ENCODE data around the gene SLC26A1. TPM values are rescaled to one million over a fixed set of nuclear protein-coding genes. Genes with fewer than 3 reads are reported as not detected.

Gene SLC26A1
- total and polyA plus RNA-seq, 2 of the 13 experiments (the other 11 are each of a cell fraction or from before 2014, with no cell fraction given) = 5.4 to 22.9 TPM

DNA sequence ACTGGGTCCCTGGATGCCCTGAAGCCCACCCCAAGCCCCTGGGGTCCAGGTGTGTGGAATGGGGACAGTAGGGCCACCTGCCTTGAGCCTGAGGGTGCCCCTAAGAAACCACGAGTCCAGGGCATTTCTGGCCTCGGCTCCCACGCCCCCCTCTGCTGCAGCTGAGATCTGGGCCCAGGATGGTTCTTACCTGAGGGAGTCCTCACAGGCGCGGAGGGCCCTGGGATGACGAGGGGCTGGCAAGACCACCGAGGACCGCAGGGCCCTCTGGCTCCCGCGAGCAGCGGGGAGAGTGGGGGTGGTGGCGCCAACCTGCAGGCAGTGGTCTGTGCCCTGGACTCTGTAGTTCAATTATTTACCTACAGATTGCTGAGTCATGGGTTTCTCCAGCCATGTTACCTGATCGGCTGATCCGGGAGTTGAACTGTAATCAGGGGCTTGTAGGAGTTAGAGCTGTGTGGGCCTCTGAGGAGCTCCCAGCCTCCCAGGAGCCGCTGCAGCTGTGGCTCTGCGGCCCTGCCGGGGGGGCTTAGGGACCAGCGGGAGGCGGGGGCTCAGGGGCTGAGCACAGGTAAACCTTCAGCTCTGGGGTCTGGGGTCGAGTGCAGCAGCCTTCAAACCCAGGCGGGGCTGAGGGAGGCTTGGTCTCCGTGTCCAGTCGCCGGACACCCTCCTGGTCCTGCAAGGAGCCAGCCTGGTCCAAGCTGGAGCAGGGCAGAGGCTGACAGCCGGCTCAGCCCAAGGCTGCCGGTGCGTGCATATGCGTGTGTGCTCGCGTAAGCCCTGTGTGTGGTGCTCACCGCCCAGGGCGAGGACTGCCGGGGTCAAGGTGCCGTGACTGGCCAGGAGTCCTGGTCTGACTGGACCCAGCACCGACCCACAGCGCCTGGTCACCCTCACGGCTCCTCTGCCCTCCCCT, at the start of gene SLC26A1 (continued):
- TF ChIP-seq, protein P1, sequence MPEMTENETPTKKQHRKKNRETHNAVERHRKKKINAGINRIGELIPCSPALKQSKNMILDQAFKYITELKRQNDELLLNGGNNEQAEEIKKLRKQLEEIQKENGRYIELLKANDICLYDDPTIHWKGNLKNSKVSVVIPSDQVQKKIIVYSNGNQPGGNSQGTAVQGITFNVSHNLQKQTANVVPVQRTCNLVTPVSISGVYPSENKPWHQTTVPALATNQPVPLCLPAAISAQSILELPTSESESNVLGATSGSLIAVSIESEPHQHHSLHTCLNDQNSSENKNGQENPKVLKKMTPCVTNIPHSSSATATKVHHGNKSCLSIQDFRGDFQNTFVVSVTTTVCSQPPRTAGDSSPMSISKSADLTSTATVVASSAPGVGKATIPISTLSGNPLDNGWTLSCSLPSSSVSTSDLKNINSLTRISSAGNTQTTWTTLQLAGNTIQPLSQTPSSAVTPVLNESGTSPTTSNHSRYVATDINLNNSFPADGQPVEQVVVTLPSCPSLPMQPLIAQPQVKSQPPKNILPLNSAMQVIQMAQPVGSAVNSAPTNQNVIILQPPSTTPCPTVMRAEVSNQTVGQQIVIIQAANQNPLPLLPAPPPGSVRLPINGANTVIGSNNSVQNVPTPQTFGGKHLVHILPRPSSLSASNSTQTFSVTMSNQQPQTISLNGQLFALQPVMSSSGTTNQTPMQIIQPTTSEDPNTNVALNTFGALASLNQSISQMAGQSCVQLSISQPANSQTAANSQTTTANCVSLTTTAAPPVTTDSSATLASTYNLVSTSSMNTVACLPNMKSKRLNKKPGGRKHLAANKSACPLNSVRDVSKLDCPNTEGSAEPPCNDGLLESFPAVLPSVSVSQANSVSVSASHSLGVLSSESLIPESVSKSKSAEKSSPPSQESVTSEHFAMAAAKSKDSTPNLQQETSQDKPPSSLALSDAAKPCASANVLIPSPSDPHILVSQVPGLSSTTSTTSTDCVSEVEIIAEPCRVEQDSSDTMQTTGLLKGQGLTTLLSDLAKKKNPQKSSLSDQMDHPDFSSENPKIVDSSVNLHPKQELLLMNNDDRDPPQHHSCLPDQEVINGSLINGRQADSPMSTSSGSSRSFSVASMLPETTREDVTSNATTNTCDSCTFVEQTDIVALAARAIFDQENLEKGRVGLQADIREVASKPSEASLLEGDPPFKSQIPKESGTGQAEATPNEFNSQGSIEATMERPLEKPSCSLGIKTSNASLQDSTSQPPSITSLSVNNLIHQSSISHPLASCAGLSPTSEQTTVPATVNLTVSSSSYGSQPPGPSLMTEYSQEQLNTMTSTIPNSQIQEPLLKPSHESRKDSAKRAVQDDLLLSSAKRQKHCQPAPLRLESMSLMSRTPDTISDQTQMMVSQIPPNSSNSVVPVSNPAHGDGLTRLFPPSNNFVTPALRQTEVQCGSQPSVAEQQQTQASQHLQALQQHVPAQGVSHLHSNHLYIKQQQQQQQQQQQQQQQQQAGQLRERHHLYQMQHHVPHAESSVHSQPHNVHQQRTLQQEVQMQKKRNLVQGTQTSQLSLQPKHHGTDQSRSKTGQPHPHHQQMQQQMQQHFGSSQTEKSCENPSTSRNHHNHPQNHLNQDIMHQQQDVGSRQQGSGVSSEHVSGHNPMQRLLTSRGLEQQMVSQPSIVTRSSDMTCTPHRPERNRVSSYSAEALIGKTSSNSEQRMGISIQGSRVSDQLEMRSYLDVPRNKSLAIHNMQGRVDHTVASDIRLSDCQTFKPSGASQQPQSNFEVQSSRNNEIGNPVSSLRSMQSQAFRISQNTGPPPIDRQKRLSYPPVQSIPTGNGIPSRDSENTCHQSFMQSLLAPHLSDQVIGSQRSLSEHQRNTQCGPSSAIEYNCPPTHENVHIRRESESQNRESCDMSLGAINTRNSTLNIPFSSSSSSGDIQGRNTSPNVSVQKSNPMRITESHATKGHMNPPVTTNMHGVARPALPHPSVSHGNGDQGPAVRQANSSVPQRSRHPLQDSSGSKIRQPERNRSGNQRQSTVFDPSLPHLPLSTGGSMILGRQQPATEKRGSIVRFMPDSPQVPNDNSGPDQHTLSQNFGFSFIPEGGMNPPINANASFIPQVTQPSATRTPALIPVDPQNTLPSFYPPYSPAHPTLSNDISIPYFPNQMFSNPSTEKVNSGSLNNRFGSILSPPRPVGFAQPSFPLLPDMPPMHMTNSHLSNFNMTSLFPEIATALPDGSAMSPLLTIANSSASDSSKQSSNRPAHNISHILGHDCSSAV (CRISPR knock-in tag; IDR thresholded peaks at IDR 0.05; ENCODE audit: borderline replicate concordance) = no peak
- TF ChIP-seq ZNF678 (CRISPR knock-in tag; IDR thresholded peaks at IDR 0.05) = no peak; the same call in 1 of the 2 replicates
- 0 out of 2 replicates have a peak, but pooled peaks have one; percentile 50 for TF ChIP-seq ELF4 (CRISPR knock-in tag; IDR thresholded peaks at IDR 0.05; ENCODE audit: borderline replicate concordance)
- peak; percentile 97 for TF ChIP-seq MAFG (CRISPR knock-in tag; IDR thresholded peaks at IDR 0.05)
- TF ChIP-seq, protein P2, sequence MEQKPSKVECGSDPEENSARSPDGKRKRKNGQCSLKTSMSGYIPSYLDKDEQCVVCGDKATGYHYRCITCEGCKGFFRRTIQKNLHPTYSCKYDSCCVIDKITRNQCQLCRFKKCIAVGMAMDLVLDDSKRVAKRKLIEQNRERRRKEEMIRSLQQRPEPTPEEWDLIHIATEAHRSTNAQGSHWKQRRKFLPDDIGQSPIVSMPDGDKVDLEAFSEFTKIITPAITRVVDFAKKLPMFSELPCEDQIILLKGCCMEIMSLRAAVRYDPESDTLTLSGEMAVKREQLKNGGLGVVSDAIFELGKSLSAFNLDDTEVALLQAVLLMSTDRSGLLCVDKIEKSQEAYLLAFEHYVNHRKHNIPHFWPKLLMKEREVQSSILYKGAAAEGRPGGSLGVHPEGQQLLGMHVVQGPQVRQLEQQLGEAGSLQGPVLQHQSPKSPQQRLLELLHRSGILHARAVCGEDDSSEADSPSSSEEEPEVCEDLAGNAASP (CRISPR knock-in tag; IDR thresholded peaks at IDR 0.05; ENCODE audit: borderline replicate concordance) = peak; percentile 12; the same call in 1 of the 2 replicates
- peak; percentile 74; the same call in 1 of the 2 replicates for TF ChIP-seq REL (CRISPR knock-in tag; conservative IDR thresholded peaks at IDR 0.05)
- TF ChIP-seq GATAD1 (CRISPR knock-in tag; IDR thresholded peaks at IDR 0.05) = peak; percentile 15; the same call in 1 of the 2 replicates
- TF ChIP-seq TMF1 (CRISPR knock-in tag; IDR thresholded peaks at IDR 0.05; ENCODE audit: low read depth) = peak; percentile 28; the same call in 1 of the 2 replicates
- peak; percentile 48 for TF ChIP-seq CBX1 (IDR thresholded peaks at IDR 0.05; ENCODE audit: low read depth)
- TF ChIP-seq ZMYM3 (CRISPR knock-in tag; IDR thresholded peaks at IDR 0.05) = no peak
- peak; percentile 36 for TF ChIP-seq SRSF1 (optimal IDR thresholded peaks at IDR 0.05; ENCODE audit: low read depth, low read length)
- TF ChIP-seq, protein P3, sequence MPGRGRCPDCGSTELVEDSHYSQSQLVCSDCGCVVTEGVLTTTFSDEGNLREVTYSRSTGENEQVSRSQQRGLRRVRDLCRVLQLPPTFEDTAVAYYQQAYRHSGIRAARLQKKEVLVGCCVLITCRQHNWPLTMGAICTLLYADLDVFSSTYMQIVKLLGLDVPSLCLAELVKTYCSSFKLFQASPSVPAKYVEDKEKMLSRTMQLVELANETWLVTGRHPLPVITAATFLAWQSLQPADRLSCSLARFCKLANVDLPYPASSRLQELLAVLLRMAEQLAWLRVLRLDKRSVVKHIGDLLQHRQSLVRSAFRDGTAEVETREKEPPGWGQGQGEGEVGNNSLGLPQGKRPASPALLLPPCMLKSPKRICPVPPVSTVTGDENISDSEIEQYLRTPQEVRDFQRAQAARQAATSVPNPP (CRISPR knock-in tag; IDR thresholded peaks at IDR 0.05) = peak; percentile 45; the same call in 1 of the 2 replicates
- no peak; the same call in 1 of the 2 replicates for TF ChIP-seq BORCS8-MEF2B (CRISPR knock-in tag; IDR thresholded peaks at IDR 0.05)
- no peak for TF ChIP-seq ZNF549 (CRISPR knock-in tag; IDR thresholded peaks at IDR 0.05)
- no peak for TF ChIP-seq ZNF432 (CRISPR knock-in tag; IDR thresholded peaks at IDR 0.05; ENCODE audit: borderline replicate concordance)
- TF ChIP-seq HHEX (CRISPR knock-in tag; IDR thresholded peaks at IDR 0.05) = no peak
- 0 out of 2 replicates have a peak, but pooled peaks have one; percentile 8 for TF ChIP-seq NFYB (CRISPR knock-in tag; IDR thresholded peaks at IDR 0.05)
- TF ChIP-seq, protein P4, sequence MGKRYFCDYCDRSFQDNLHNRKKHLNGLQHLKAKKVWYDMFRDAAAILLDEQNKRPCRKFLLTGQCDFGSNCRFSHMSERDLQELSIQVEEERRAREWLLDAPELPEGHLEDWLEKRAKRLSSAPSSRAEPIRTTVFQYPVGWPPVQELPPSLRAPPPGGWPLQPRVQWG (CRISPR knock-in tag; IDR thresholded peaks at IDR 0.05; ENCODE audit: borderline replicate concordance, low read depth) = 0 out of 2 replicates have a peak, but pooled peaks have one; percentile 45

All from HepG2 (cell line).